Cardiac fibroblast (primary cell): ENCODE data around the gene AHSG.

Source experiments
- DNase-seq, 2 donors: peaks; one replicate each; pipeline versions ENCODE4 v3.0.0 to v3.0.0-alpha.2; 2010; ENCODE audit warnings: low read depth in 2 of 2
- H3K4me3 ChIP-seq, 2 donors: replicated peaks in 1 of 2; 1 replicate in 1 of 2; 2 replicates in 1 of 2; pipeline ENCODE4 v1.5.1; 2011; ENCODE audit warnings: low read depth in 2 of 2, low read length in 2 of 2, mild to moderate bottlenecking in 2 of 2, moderate library complexity in 1 of 2
- CTCF ChIP-seq: IDR thresholded peaks from one replicate; pipeline ENCODE4 v1.5.1; 2011; ENCODE audit warnings: low read depth, mild to moderate bottlenecking, low read length, inconsistent platforms

AHSG gene

GRCh38 chr3:186639778-186640472 is 27.1 kb downstream of the AHSG start, which contains the start of gene FETUB:
FETUB (plus strand) TSS chr3:186640399; CDS start chr3:186640461, 62 bp downstream.
- H3K4me3 ChIP-seq, result no peak within 1 kb of the TSS
- TF ChIP-seq CTCF, result no peak
- DNase-seq, result no peak

- H3K4me3 ChIP-seq, result no peak overlapping the region
- no peak for TF ChIP-seq CTCF
- DNase-seq, result peak; percentile 16 to 45
Observed at GRCh38 chr3:186640473-186640818, 27.6 kb downstream of the AHSG start.

GRCh38 chr3:186640929-186641328 is 28.1 kb downstream of the AHSG start:
- no peak for TF ChIP-seq CTCF
- no peak for DNase-seq
- no peak overlapping the region for H3K4me3 ChIP-seq

GRCh38 chr3:186642014-186642413 is 29.2 kb downstream of the AHSG start:
- H3K4me3 ChIP-seq, result no peak overlapping the region
- TF ChIP-seq CTCF, result no peak
- DNase-seq, result no peak

GRCh38 chr3:186643493-186643892 is 30.6 kb downstream of the AHSG start:
- no peak for DNase-seq
- TF ChIP-seq CTCF, result no peak
- no peak overlapping the region for H3K4me3 ChIP-seq

GRCh38 chr3:186644683-186645082 is 31.8 kb downstream of the AHSG start:
- TF ChIP-seq CTCF, result no peak
- H3K4me3 ChIP-seq, result no peak overlapping the region
- no peak for DNase-seq

- no peak for DNase-seq
- no peak for TF ChIP-seq CTCF
Observed at GRCh38 chr3:186646106-186646505, 33.2 kb downstream of the AHSG start.

More at GRCh38 chr3:186646106-186646505, 33.2 kb downstream of the AHSG start:
- H3K4me3 ChIP-seq, result no peak overlapping the region
